Caco-2 (cell line): Measurements from ENCODE around the gene GAL3ST3. TPM values are rescaled to one million over a fixed set of nuclear protein-coding genes. Genes with fewer than 3 reads are reported as not detected.
A peak's percentile ranks its signal among the peaks of the same experiment; 100 is the strongest.

Source experiments
- BruUV-seq: library from RNA; stranded (reverse); fragments of 400-500 nt; replicated peaks from 2 replicates; lab custom pipeline; 2021; lab: Mats Ljungman, UMichigan
- CTCF ChIA-PET: fragments of 300-600 bp; sonication (Branson Sonifier 250); formaldehyde crosslinking; loops from one replicate; lab custom pipeline; 2022; ENCODE audit warnings: antibody characterized with exemption; lab: Charles Lee
- POLR2A ChIA-PET: fragments of 300-600 bp; sonication (Branson Sonifier 250); formaldehyde crosslinking; loops from one replicate; lab custom pipeline; 2022; ENCODE audit warnings: antibody characterized with exemption; lab: Charles Lee
- DNase-seq, 2 experiments: peaks; one replicate each; pipeline versions ENCODE4 v3.0.0 to v3.0.0-alpha.2; 2020 to 2022
- H3K27me3 ChIP-seq: replicated peaks from 2 replicates; pipeline ENCODE4 v1.6.0; 2011; ENCODE audit warnings: low read length; ENCODE audit not compliant: control insufficient read depth, insufficient read depth
- H3K36me3 ChIP-seq: 2 replicates; pipeline ENCODE4 v1.5.1; 2011; ENCODE audit warnings: low read length; ENCODE audit not compliant: control insufficient read depth, insufficient read depth
- H3K4me1 ChIP-seq: fragments of 250-450 bp; sonication (Bioruptor Pico); 2 replicates; pipeline ENCODE4 v1.5.1; 2020; ENCODE audit warnings: mild to moderate bottlenecking
- H3K4me3 ChIP-seq: 2 replicates; pipeline ENCODE4 v1.5.1; 2011; ENCODE audit warnings: low read depth, mild to moderate bottlenecking, control low read depth, low read length
- H3K9me3 ChIP-seq: fragments of 250-450 bp; sonication (Bioruptor Pico); 2 replicates; pipeline ENCODE4 v1.5.1; 2020; ENCODE audit warnings: mild to moderate bottlenecking, moderate library complexity
- H3K27ac Mint-ChIP-seq: one replicate; pipeline ENCODE4 v1.8.0; 2022; ENCODE audit warnings: mixed read lengths; ENCODE audit not compliant: unreplicated experiment
- H3K27me3 Mint-ChIP-seq: one replicate; pipeline ENCODE4 v1.8.0; 2022; ENCODE audit warnings: mixed read lengths; ENCODE audit not compliant: insufficient read depth, unreplicated experiment
- H3K36me3 Mint-ChIP-seq: one replicate; pipeline ENCODE4 v1.8.0; 2022; ENCODE audit warnings: mild to moderate bottlenecking, mixed read lengths; ENCODE audit not compliant: insufficient read depth, unreplicated experiment
- H3K4me1 Mint-ChIP-seq: one replicate; pipeline ENCODE4 v1.8.0; 2022; ENCODE audit warnings: low read depth, mixed read lengths; ENCODE audit not compliant: unreplicated experiment
- H3K4me3 Mint-ChIP-seq: one replicate; pipeline ENCODE4 v1.8.0; 2022; ENCODE audit warnings: mild to moderate bottlenecking, moderate library complexity, mixed read lengths; ENCODE audit not compliant: unreplicated experiment
- H3K9me3 Mint-ChIP-seq: one replicate; pipeline ENCODE4 v1.8.0; 2022; ENCODE audit warnings: mixed read lengths; ENCODE audit not compliant: unreplicated experiment
- CTCF ChIP-seq, 2 experiments: fragments of 200-600 bp in 1 of 2; IDR thresholded peaks; 1 replicate in 1 of 2; 2 replicates in 1 of 2; pipeline versions ENCODE4 v1.5.1 to v1.8.0; 2011 to 2022; ENCODE audit warnings: antibody characterized with exemption in 1 of 2, control low read depth in 1 of 2, inconsistent platforms in 1 of 2, low read depth in 1 of 2, low read length in 1 of 2, mild to moderate bottlenecking in 1 of 2, moderate library complexity in 1 of 2; ENCODE audit not compliant: insufficient read depth in 1 of 2, severe bottlenecking in 1 of 2, unreplicated experiment in 1 of 2
- intact Hi-C: fragments of 100-400 bp; cut with micrococcal nuclease; formaldehyde crosslinking; loops from one replicate; pipeline ENCODE4 v1.10.0; 2022; ENCODE audit not compliant: unreplicated experiment
- total RNA-seq: library from RNA; stranded (reverse); gene quantifications from 2 replicates; pipeline ENCODE4 v1.2.3, GENCODE V29; 2022

The GAL3ST3 gene
- total RNA-seq, 1 experiment from 2014 or later: not detected

- POLR2A ChIA-PET: no interaction called here
- H3K27me3 ChIP-seq: no peaks in the 10 kb centered on the region
- H3K4me1 ChIP-seq: 0 out of 2 replicates have a peak, but pooled peaks cover 4% of the 10 kb centered on the region
- intact Hi-C loops: no loop called here
- peak; percentile 93 to 96 for TF ChIP-seq CTCF (IDR thresholded peaks at IDR 0.05; ENCODE audit: insufficient read depth in 1 of 2, low read depth in 1 of 2, low read length in 1 of 2, severe bottlenecking in 1 of 2, unreplicated experiment in 1 of 2)
- H3K27ac Mint-ChIP-seq: no peak overlapping the region
- peak overlapping the region; percentile 12 for H3K4me3 Mint-ChIP-seq
- DNase-seq: peak; percentile 75 to 87
- no peaks in the 10 kb centered on the region for H3K4me1 Mint-ChIP-seq
- CTCF ChIA-PET: interaction anchor here (0.6 to 1.7 kb wide), 11 partner anchors 13 to 155 kb away, joined by 3 to 8 read pairs (median 3); partner anchors contain the start of gene CCDC85B
- H3K27me3 Mint-ChIP-seq: no peaks in the 10 kb centered on the region
- no TSS peak for BruUV-seq
- no peak overlapping the region for H3K4me3 ChIP-seq
- no peaks in the 10 kb centered on the region for H3K36me3 ChIP-seq
- H3K36me3 Mint-ChIP-seq: no peaks in the 10 kb centered on the region
- H3K9me3 Mint-ChIP-seq: no peaks in the 10 kb centered on the region
- H3K9me3 ChIP-seq: no peaks in the 10 kb centered on the region
Observed at GRCh38 chr11:66045177-66045639, 3.8 kb downstream of the GAL3ST3 start.

GRCh38 chr11:66044757-66045156 lies 4.2 kb downstream of the GAL3ST3 start:
- H3K27me3 Mint-ChIP-seq: no peaks in the 10 kb centered on the region
- no peak for DNase-seq
- ChIA-PET POLR2A (no interaction called here), CTCF (interaction anchor here (0.6 to 1.7 kb wide), 9 partner anchors 13 to 157 kb away, joined by 3 to 8 read pairs (median 5); partner anchors contain the start of genes CCDC85B and FIBP)
- H3K4me1 Mint-ChIP-seq: no peaks in the 10 kb centered on the region
- H3K4me3 ChIP-seq: no peak overlapping the region
- no peaks in the 10 kb centered on the region for H3K9me3 Mint-ChIP-seq
- TF ChIP-seq CTCF (IDR thresholded peaks at IDR 0.05; ENCODE audit: insufficient read depth in 1 of 2, low read depth in 1 of 2, low read length in 1 of 2, severe bottlenecking in 1 of 2, unreplicated experiment in 1 of 2): no peak
- 0 out of 2 replicates have a peak, but pooled peaks cover 4% of the 10 kb centered on the region for H3K4me1 ChIP-seq
- no TSS peak for BruUV-seq
- no peaks in the 10 kb centered on the region for H3K9me3 ChIP-seq
- H3K27ac Mint-ChIP-seq: no peak overlapping the region
- no peaks in the 10 kb centered on the region for H3K27me3 ChIP-seq
- H3K36me3 ChIP-seq: no peaks in the 10 kb centered on the region
- intact Hi-C loops: no loop called here
- H3K4me3 Mint-ChIP-seq: peak overlapping the region; percentile 12
- no peaks in the 10 kb centered on the region for H3K36me3 Mint-ChIP-seq

GRCh38 chr11:66042996-66043906 lies 5.7 kb downstream of the GAL3ST3 start:
- no peaks in the 10 kb centered on the region for H3K4me1 Mint-ChIP-seq
- no peaks in the 10 kb centered on the region for H3K36me3 Mint-ChIP-seq
- H3K27me3 ChIP-seq: no peaks in the 10 kb centered on the region
- intact Hi-C loops: no loop called here
- no peak overlapping the region for H3K4me3 Mint-ChIP-seq
- 0 out of 2 replicates have a peak, but pooled peaks cover 4% of the 10 kb centered on the region for H3K4me1 ChIP-seq
- no TSS peak for BruUV-seq
- ChIA-PET POLR2A (no interaction called here), CTCF (no interaction called here)
- H3K9me3 Mint-ChIP-seq: no peaks in the 10 kb centered on the region
- TF ChIP-seq CTCF (IDR thresholded peaks at IDR 0.05; ENCODE audit: insufficient read depth in 1 of 2, low read depth in 1 of 2, low read length in 1 of 2, severe bottlenecking in 1 of 2, unreplicated experiment in 1 of 2): no peak
- H3K27me3 Mint-ChIP-seq: no peaks in the 10 kb centered on the region
- H3K4me3 ChIP-seq: no peak overlapping the region
- H3K9me3 ChIP-seq: no peaks in the 10 kb centered on the region
- no peaks in the 10 kb centered on the region for H3K36me3 ChIP-seq
- H3K27ac Mint-ChIP-seq: no peak overlapping the region
- DNase-seq: no peak
